GM12878 (cell line): ENCODE measurements around the gene GALNTL6. TPM values are rescaled to one million over a fixed set of nuclear protein-coding genes. Genes with fewer than 3 reads are reported as not detected.

Source experiments
- ATAC-seq: fragments of 200-7000 bp; cut with Tn5 transposase; 3 replicates; pipeline ENCODE4 v1.9.1; 2020; ENCODE audit warnings: mild to moderate bottlenecking, moderate library complexity
- BruUV-seq: library from RNA; stranded (reverse); fragments of 400-500 nt; replicated peaks from 2 replicates; lab custom pipeline; 2021; lab: Mats Ljungman, UMichigan
- CTCF ChIA-PET: fragments of 300-600 bp; sonication (Branson Sonifier 250); formaldehyde crosslinking; extraction: SDS; loops from one replicate; lab custom pipeline; 2021; ENCODE audit warnings: inconsistent platforms; lab: Yijun Ruan, JAX
- POLR2A ChIA-PET: fragments of 350-600 bp; formaldehyde crosslinking; extraction: SDS; loops from one replicate; lab custom pipeline; 2021; ENCODE audit warnings: inconsistent platforms; lab: Charles Lee
- RAD21 ChIA-PET: fragments of 300-600 bp; sonication (Branson Sonifier 250); formaldehyde crosslinking; loops from one replicate; lab custom pipeline; 2023; ENCODE audit warnings: antibody characterized with exemption; ENCODE audit not compliant: unreplicated experiment; lab: Charles Lee
- SMC1A ChIA-PET: fragments of 300-600 bp; sonication (Branson Sonifier 250); formaldehyde crosslinking; loops from one replicate; lab custom pipeline; 2023; ENCODE audit not compliant: unreplicated experiment, uncharacterized antibody; lab: Charles Lee
- DNase-seq: peaks from one replicate; pipeline ENCODE4 v3.0.0-alpha.2; 2011; ENCODE audit warnings: low read depth, low spot score
- FAIRE-seq: peaks from 3 replicates; lab custom pipeline; 2011; peaks lifted over from hg19 to GRCh38; lab: Jason Lieb, UNC
- H2AFZ ChIP-seq: 2 replicates; pipeline ENCODE4 v1.6.0; 2011; ENCODE audit warnings: low read depth, low read length, control low read depth; ENCODE audit not compliant: control insufficient read depth
- H3K27ac ChIP-seq: 2 replicates; pipeline ENCODE4 v1.5.1; 2011; ENCODE audit warnings: control low read depth; ENCODE audit not compliant: control insufficient read depth, insufficient read depth
- H3K27me3 ChIP-seq, 2 experiments: replicated peaks in 1 of 2; 2 replicates each; pipeline versions ENCODE4 v1.6.0 to v1.6.1; 2011; ENCODE audit warnings: low read length in 1 of 2; ENCODE audit not compliant: control insufficient read depth in 2 of 2, insufficient read depth in 2 of 2
- H3K36me3 ChIP-seq, 2 experiments: 2 replicates each; pipeline ENCODE4 v1.5.1; 2011; ENCODE audit warnings: low read length in 1 of 2; ENCODE audit not compliant: control insufficient read depth in 2 of 2, insufficient read depth in 2 of 2
- H3K4me1 ChIP-seq: 2 replicates; pipeline ENCODE4 v1.6.1; 2011; ENCODE audit warnings: mild to moderate bottlenecking, low read length, moderate library complexity, mixed read lengths; ENCODE audit not compliant: control insufficient read depth, insufficient read depth
- H3K4me2 ChIP-seq: 2 replicates; pipeline ENCODE4 v1.6.0; 2011; ENCODE audit warnings: control low read depth; ENCODE audit not compliant: control insufficient read depth, insufficient read depth
- H3K4me3 ChIP-seq: fragments of 200-600 bp; sonication (generic); 2 replicates; pipeline ENCODE4 v1.5.1; 2016
- H3K79me2 ChIP-seq: 2 replicates; pipeline ENCODE4 v1.6.0; 2011; ENCODE audit warnings: low read length; ENCODE audit not compliant: control insufficient read depth, insufficient read depth
- H3K9ac ChIP-seq: 2 replicates; pipeline ENCODE4 v1.8.0; 2011; ENCODE audit warnings: low read length, control low read depth, mixed read lengths; ENCODE audit not compliant: control insufficient read depth, insufficient read depth
- H3K9me3 ChIP-seq: replicated peaks from 3 replicates; pipeline ENCODE4 v1.5.1; 2011; ENCODE audit warnings: mild to moderate bottlenecking, low read length; ENCODE audit not compliant: control insufficient read depth, insufficient read depth
- H4K20me1 ChIP-seq: 2 replicates; pipeline ENCODE4 v1.6.0; 2011; ENCODE audit not compliant: control insufficient read depth, insufficient read depth
- BACH1 ChIP-seq: fragments of 450-650 bp; IDR thresholded peaks from 2 replicates; pipeline ENCODE4 v1.6.1; 2017; ENCODE audit warnings: mild to moderate bottlenecking, borderline replicate concordance
- CREM ChIP-seq: IDR thresholded peaks from 2 replicates; pipeline ENCODE4 v1.6.1; 2014; ENCODE audit warnings: antibody characterized with exemption, low read depth
- CUX1 ChIP-seq: IDR thresholded peaks from 2 replicates; pipeline ENCODE4 v1.6.1; 2012; ENCODE audit warnings: improper control_type of control experiment, low read depth, low read length; ENCODE audit not compliant: insufficient replicate concordance
- NFYB ChIP-seq: IDR thresholded peaks from 2 replicates; pipeline ENCODE4 v1.6.1; 2011; ENCODE audit warnings: low read depth, mild to moderate bottlenecking, low read length, improper control_type of control experiment, moderate library complexity; ENCODE audit not compliant: insufficient read depth
- WGBS: methylation state at CpG from one replicate; pipeline ENCODE4 v1.1.6; 2016; ENCODE audit warnings: low lambda C conversion rate; ENCODE audit not compliant: insufficient replicate concordance, insufficient coverage; ENCODE audit errors: missing lambda C conversion rate; 5-methylcytosine and 5-hydroxymethylcytosine counted together
- in situ Hi-C: fragments of 300-500 bp; cut with MboI; formaldehyde crosslinking; loops from 9 replicates; pipeline ENCODE4 v1.14.3; 2018; ENCODE audit warnings: mixed read lengths
- intact Hi-C: fragments of 100-400 bp; cut with micrococcal nuclease; formaldehyde crosslinking; loops from one replicate; pipeline ENCODE4 v1.14.2; 2022; ENCODE audit not compliant: unreplicated experiment
- polyA plus RNA-seq, 11 experiments: library from polyadenylated mRNA; depleted of rRNA in 4 of 11; unstranded in 6 of 11; stranded (reverse) in 5 of 11; fragments of >200 nt; fragmentation: Nextera tagmentation in 4 of 11; fragmentation: Illumina TruSeq in 1 of 11; extraction: Ambion mirVana in 4 of 11; extraction: Trizol in 1 of 11; gene quantifications; 1 replicate in 1 of 11; 2 replicates in 10 of 11; pipeline versions ENCODE4 v1.2.1 to v1.2.3, GENCODE V29; 2011 to 2016; ENCODE audit warnings: inconsistent platforms in 2 of 11, missing spikeins in 2 of 11, low read depth in 1 of 11
- total RNA-seq, 4 experiments: library from RNA; depleted of rRNA in 3 of 4; stranded (reverse); fragments of >200 nt in 3 of 4; fragmentation: Illumina TruSeq in 1 of 4; extraction: Trizol in 1 of 4; gene quantifications; 2 replicates each; pipeline versions ENCODE4 v1.2.1 to v1.2.3, GENCODE V29; 2013 to 2021
- TF ChIP-seq, protein P1 (sequence below): fragments of 450-650 bp; formaldehyde crosslinking; IDR thresholded peaks from 2 replicates; pipeline ENCODE4 v1.4.0; 2020; ENCODE audit warnings: mild to moderate bottlenecking, moderate library complexity

GALNTL6 gene
- total and polyA plus RNA-seq, 10 of the 15 experiments (the other 5 are each of a cell fraction or from before 2014, with no cell fraction given): 0.01 to 0.29 TPM; not detected in 8

DNA sequence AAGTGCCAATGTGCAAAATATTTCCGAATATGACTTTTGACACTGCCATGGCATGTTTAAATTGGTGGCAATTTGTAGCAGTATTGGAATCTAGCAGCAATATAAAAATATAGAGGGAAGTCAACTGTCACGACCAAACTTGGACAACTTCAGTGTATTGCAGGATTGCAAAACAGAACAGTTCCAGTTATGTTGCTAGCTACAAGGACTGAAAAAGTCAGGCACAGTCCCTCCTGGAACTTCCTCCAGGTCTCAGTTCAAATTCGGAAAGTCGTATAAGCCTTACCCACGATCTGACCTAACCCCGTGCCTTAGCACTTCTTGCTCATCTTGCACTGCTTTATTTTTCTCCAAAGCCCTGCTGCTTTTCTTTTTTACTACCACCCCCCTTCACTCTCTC, 965.4 kb downstream of the GALNTL6 start (continued):
- TF ChIP-seq, protein P1, sequence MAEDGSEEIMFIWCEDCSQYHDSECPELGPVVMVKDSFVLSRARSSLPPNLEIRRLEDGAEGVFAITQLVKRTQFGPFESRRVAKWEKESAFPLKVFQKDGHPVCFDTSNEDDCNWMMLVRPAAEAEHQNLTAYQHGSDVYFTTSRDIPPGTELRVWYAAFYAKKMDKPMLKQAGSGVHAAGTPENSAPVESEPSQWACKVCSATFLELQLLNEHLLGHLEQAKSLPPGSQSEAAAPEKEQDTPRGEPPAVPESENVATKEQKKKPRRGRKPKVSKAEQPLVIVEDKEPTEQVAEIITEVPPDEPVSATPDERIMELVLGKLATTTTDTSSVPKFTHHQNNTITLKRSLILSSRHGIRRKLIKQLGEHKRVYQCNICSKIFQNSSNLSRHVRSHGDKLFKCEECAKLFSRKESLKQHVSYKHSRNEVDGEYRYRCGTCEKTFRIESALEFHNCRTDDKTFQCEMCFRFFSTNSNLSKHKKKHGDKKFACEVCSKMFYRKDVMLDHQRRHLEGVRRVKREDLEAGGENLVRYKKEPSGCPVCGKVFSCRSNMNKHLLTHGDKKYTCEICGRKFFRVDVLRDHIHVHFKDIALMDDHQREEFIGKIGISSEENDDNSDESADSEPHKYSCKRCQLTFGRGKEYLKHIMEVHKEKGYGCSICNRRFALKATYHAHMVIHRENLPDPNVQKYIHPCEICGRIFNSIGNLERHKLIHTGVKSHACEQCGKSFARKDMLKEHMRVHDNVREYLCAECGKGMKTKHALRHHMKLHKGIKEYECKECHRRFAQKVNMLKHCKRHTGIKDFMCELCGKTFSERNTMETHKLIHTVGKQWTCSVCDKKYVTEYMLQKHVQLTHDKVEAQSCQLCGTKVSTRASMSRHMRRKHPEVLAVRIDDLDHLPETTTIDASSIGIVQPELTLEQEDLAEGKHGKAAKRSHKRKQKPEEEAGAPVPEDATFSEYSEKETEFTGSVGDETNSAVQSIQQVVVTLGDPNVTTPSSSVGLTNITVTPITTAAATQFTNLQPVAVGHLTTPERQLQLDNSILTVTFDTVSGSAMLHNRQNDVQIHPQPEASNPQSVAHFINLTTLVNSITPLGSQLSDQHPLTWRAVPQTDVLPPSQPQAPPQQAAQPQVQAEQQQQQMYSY (CRISPR knock-in tag): no peak
- TF ChIP-seq NFYB (no peak), CREM (no peak)
- TF ChIP-seq, all 136 proteins: peak for 0

- no peak for FAIRE-seq
- in situ Hi-C loops: no loop called here
- intact Hi-C loops: no loop called here
These were observed 967.4 kb downstream of the GALNTL6 start for GRCh38 chr4:172780566-172781081.

More at GRCh38 chr4:172780566-172781081, 967.4 kb downstream of the GALNTL6 start:
- Histone ChIP-seq H3K4me1 (no peaks in the 10 kb centered on the region), H3K9me3 (no peaks in the 10 kb centered on the region), H3K36me3 (no peaks in the 10 kb centered on the region), H4K20me1 (no peaks in the 10 kb centered on the region), H3K4me2 (no peak overlapping the region), H3K4me3 (no peak overlapping the region), H3K9ac (no peak overlapping the region), H3K27ac (no peak overlapping the region), H2AFZ (no peak overlapping the region), H3K27me3 (no peaks in the 10 kb centered on the region), H3K79me2 (no peaks in the 10 kb centered on the region)
- no TSS peak for BruUV-seq
- ChIA-PET RAD21 (no interaction called here), SMC1A (no interaction called here), CTCF (no interaction called here), POLR2A (no interaction called here)
- WGBS: 2% methylated on average over 3 of the region's 3 CpGs
- DNase-seq: no peak
- TF ChIP-seq BACH1 (no peak), CUX1 (no peak)
- ATAC-seq: no peak
